Measurements from ENCODE around the gene AP1B1.

- no peak for TF ChIP-seq POLR2AphosphoS5 (IDR thresholded peaks at IDR 0.05)
- TF ChIP-seq POLR2A (IDR thresholded peaks at IDR 0.05): no peak
These were observed 5.6 kb downstream of the AP1B1 start for GRCh38 chr22:29382580-29383302.

Measured in breast epithelium (tissue), 3 donors.